ENCODE data around the gene FBRSL1.

- TF ChIP-seq CTCF (IDR thresholded peaks at IDR 0.05) = no peak
- TF ChIP-seq POLR2A (IDR thresholded peaks at IDR 0.05) = no peak
Measured at GRCh38 chr12:132500856-132501180, 10.9 kb downstream of the FBRSL1 start.

All from heart left ventricle (tissue), 13 donors.